Spleen (tissue), 7 donors: Measurements from ENCODE around the gene CST11.

Experiments used
- POLR2A ChIP-seq, 3 donors: fragments of 450-650 bp; IDR thresholded peaks; one replicate each; pipeline ENCODE4 v1.5.1; 2017; ENCODE audit warnings: antibody characterized with exemption in 3 of 3, mild to moderate bottlenecking in 1 of 3
- POLR2AphosphoS5 ChIP-seq, 3 donors: sonication (generic); formaldehyde crosslinking; IDR thresholded peaks; one replicate each; pipeline ENCODE4 v1.5.1; 2017; ENCODE audit warnings: antibody characterized with exemption in 3 of 3
- TF ChIP-seq, protein P1 (sequence below), 11 experiments: fragments of 200-600 bp in 7 of 11; fragments of 450-650 bp in 4 of 11; sonication (generic) in 4 of 11; IDR thresholded peaks in 8 of 11; conservative IDR thresholded peaks in 3 of 11; 1 replicate in 7 of 11; 2 replicates in 4 of 11; pipeline versions ENCODE4 v1.4.0 to v1.8.0; 2016 to 2021; ENCODE audit warnings: antibody characterized with exemption in 11 of 11, inconsistent platforms in 4 of 11, mild to moderate bottlenecking in 1 of 11
- donor health status: DM: no; HTN: no; CAD: no; lungs with moderate emphysema.
- donor health status: DM: no; HTN: no; CAD: no.
- donor health status: DM: no; HTN: no; CAD: no.

DNA sequence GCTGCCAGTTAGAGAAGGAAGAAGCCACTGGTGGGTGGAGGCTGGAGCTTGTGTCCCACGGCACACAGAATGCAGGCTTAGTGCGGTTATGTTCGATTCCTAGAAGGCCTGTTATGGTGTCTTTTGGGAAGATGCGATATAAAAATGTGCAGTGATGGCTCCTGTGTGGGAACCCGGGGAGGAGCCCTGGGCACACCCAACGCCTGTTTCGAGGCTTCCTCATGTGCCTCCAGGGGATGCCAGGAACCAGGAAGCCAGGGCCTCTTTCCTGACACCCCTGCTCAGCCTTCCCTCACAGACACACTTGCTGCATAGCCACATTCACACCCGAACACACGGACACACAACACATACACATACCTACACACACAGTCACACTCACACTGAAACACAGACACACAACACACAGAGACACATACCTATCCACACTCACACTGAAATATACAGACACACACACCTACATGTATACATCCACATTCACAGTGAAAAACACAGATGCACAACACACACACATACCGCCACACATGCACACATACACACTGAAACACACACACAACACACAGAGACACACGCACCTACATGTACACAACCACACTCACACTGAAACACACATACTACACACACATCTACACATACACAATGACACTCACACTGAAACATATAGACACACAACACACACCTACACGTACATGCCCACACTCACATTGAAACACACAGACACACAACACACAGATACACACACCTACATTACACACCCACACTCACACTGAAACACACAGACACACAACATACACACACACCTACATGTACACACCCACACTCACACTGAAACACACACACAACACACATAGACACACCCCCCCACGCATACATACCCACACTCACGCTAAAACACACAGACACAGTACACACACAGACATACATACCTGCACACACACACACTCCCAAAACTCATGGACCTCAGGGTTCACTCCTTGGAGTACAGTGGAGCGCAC lies 1.2 kb upstream of the CST11 start:
- TF ChIP-seq POLR2A (IDR thresholded peaks at IDR 0.05) = no peak
- TF ChIP-seq, protein P1, sequence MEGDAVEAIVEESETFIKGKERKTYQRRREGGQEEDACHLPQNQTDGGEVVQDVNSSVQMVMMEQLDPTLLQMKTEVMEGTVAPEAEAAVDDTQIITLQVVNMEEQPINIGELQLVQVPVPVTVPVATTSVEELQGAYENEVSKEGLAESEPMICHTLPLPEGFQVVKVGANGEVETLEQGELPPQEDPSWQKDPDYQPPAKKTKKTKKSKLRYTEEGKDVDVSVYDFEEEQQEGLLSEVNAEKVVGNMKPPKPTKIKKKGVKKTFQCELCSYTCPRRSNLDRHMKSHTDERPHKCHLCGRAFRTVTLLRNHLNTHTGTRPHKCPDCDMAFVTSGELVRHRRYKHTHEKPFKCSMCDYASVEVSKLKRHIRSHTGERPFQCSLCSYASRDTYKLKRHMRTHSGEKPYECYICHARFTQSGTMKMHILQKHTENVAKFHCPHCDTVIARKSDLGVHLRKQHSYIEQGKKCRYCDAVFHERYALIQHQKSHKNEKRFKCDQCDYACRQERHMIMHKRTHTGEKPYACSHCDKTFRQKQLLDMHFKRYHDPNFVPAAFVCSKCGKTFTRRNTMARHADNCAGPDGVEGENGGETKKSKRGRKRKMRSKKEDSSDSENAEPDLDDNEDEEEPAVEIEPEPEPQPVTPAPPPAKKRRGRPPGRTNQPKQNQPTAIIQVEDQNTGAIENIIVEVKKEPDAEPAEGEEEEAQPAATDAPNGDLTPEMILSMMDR (IDR thresholded peaks at IDR 0.05 in 8 of 11, conservative IDR thresholded peaks at IDR 0.05 in 3 of 11) = no peak
- TF ChIP-seq POLR2AphosphoS5 (IDR thresholded peaks at IDR 0.05) = no peak
